ENCODE data around the gene FBRS. TPM values are rescaled to one million over a fixed set of nuclear protein-coding genes. Genes with fewer than 3 reads are reported as not detected.

FBRS gene
- total and polyA plus RNA-seq, 2 of the 13 experiments (the other 11 are each of a cell fraction or from before 2014, with no cell fraction given) = 13.7 to 16.2 TPM

- TF ChIP-seq MTA1 (CRISPR knock-in tag; IDR thresholded peaks at IDR 0.05; ENCODE audit: borderline replicate concordance) (no peak), AHR (CRISPR knock-in tag; IDR thresholded peaks at IDR 0.05) (peak; percentile 34; the same call in 1 of the 2 replicates), ZNF770 (CRISPR knock-in tag; IDR thresholded peaks at IDR 0.05) (peak; percentile 23; the same call in 1 of the 2 replicates), HDAC1 (CRISPR knock-in tag; IDR thresholded peaks at IDR 0.05) (no peak), DMAP1 (CRISPR knock-in tag; IDR thresholded peaks at IDR 0.05) (0 out of 2 replicates have a peak, but pooled peaks have one; percentile 19), SNAPC2 (CRISPR knock-in tag; IDR thresholded peaks at IDR 0.05) (0 out of 2 replicates have a peak, but pooled peaks have one; percentile 4), HBP1 (CRISPR knock-in tag; IDR thresholded peaks at IDR 0.05; ENCODE audit: low read depth) (peak; percentile 65; the same call in 1 of the 2 replicates), ZNF567 (CRISPR knock-in tag; IDR thresholded peaks at IDR 0.05; ENCODE audit: borderline replicate concordance) (no peak), ZNF768 (CRISPR knock-in tag; IDR thresholded peaks at IDR 0.05) (peak; percentile 31), TAF15 (IDR thresholded peaks at IDR 0.05; ENCODE audit: low read depth, low read length, poor library complexity, severe bottlenecking) (no peak), SIN3A (IDR thresholded peaks at IDR 0.05; ENCODE audit: borderline replicate concordance, low read depth, low read length) (0 out of 2 replicates have a peak, but pooled peaks have one; percentile 0), MYC (CRISPR knock-in tag; IDR thresholded peaks at IDR 0.05; ENCODE audit: borderline replicate concordance) (peak; percentile 67), HMG20A (CRISPR knock-in tag; IDR thresholded peaks at IDR 0.05; ENCODE audit: borderline replicate concordance) (peak; percentile 28; the same call in 1 of the 2 replicates), FOXP4 (CRISPR knock-in tag; IDR thresholded peaks at IDR 0.05) (0 out of 2 replicates have a peak, but pooled peaks have one; percentile 15), HIVEP1 (CRISPR knock-in tag; IDR thresholded peaks at IDR 0.05) (peak; percentile 57; the same call in 1 of the 2 replicates), ZNF564 (CRISPR knock-in tag; IDR thresholded peaks at IDR 0.05) (peak; percentile 70), SUZ12 (IDR thresholded peaks at IDR 0.05; ENCODE audit: low read depth, low read length) (no peak), SOX13 (IDR thresholded peaks at IDR 0.05) (no peak), SOX13 (CRISPR knock-in tag; conservative IDR thresholded peaks at IDR 0.05 in 1 of 2, IDR thresholded peaks at IDR 0.05 in 1 of 2) (0 out of 4 replicates have a peak, but pooled peaks of 1 of the 2 experiments have one; percentile 6), ZNF772 (CRISPR knock-in tag; IDR thresholded peaks at IDR 0.05) (no peak; the same call in 1 of the 2 replicates), MAZ (IDR thresholded peaks at IDR 0.05; ENCODE audit: borderline replicate concordance, low read depth, low read length) (peak; percentile 44; the same call in 1 of the 2 replicates), MAZ (CRISPR knock-in tag; IDR thresholded peaks at IDR 0.05; ENCODE audit: low read depth) (peak; percentile 70), ZFX (CRISPR knock-in tag; IDR thresholded peaks at IDR 0.05; ENCODE audit: low read depth) (no peak), ERF (CRISPR knock-in tag; IDR thresholded peaks at IDR 0.05) (0 out of 2 replicates have a peak, but pooled peaks have one; percentile 53), HNRNPK (IDR thresholded peaks at IDR 0.05; ENCODE audit: low read depth, low read length, poor library complexity, severe bottlenecking) (peak; percentile 96)
Observed at GRCh38 chr16:30651124-30652004, 6.9 kb upstream of the FBRS start (continued).
